Mucosa of descending colon (tissue), 3 donors: Measurements from ENCODE around the gene ADGRG1. TPM values are rescaled to one million over a fixed set of nuclear protein-coding genes. Genes with fewer than 3 reads are reported as not detected.
"Not testable (repeated sequence)": the region's sequence is repeated elsewhere in the genome, so short reads cannot be mapped to it uniquely, and the experiment has no call there.

Source experiments
- ATAC-seq: fragments of 200-7000 bp; cut with Tn5 transposase; one replicate; pipeline ENCODE4 v1.9.1; 2020; ENCODE audit warnings: mild to moderate bottlenecking, moderate library complexity
- DNase-seq, 3 donors: peaks; one replicate each; pipeline ENCODE4 v3.0.0-alpha.2; 2020
- H3K36me3 ChIP-seq: fragments of 200-600 bp; one replicate; pipeline ENCODE4 v1.8.0; 2021; ENCODE audit warnings: low read depth, mild to moderate bottlenecking
- H3K4me1 ChIP-seq: fragments of 200-600 bp; one replicate; pipeline ENCODE4 v1.8.0; 2021; ENCODE audit warnings: low read depth, mild to moderate bottlenecking
- H3K4me3 ChIP-seq: fragments of 200-600 bp; one replicate; pipeline ENCODE4 v1.8.0; 2021; ENCODE audit warnings: mild to moderate bottlenecking
- H3K9me3 ChIP-seq: fragments of 200-600 bp; one replicate; pipeline ENCODE4 v1.8.0; 2021; ENCODE audit warnings: mild to moderate bottlenecking
- CTCF ChIP-seq: fragments of 200-600 bp; IDR thresholded peaks from one replicate; pipeline ENCODE4 v1.8.0; 2022; ENCODE audit warnings: antibody characterized with exemption, mild to moderate bottlenecking
- intact Hi-C, 2 donors: fragments of 100-400 bp; cut with DNase I in 1 of 2; cut with micrococcal nuclease in 1 of 2; formaldehyde crosslinking; loops; one replicate each; pipeline versions ENCODE4 v1.11.0 to v1.11.1; 2022; cut with DNase I, micrococcal nuclease
- total RNA-seq, 3 donors: library from RNA; stranded (reverse); fragmentation: NEBNext Ultra II Directional in 2 of 3; extraction: Animal tissue kit (Norgen Biotek cat#: 25700) in 2 of 3; gene quantifications; one replicate each; pipeline versions ENCODE4 v1.2.1 to v1.2.4, GENCODE V29; 2021 to 2023
- donor health status: DM: no; HTN: no; CAD: no; lungs with moderate emphysema.
- donor health status: DM: no; HTN: no; CAD: no.
- donor health status: DM: no; HTN: yes; CAD: no.

ADGRG1 gene
- total RNA-seq, 3 donors from 2014 or later = 37.0 to 104 (median 98.4) TPM

DNA sequence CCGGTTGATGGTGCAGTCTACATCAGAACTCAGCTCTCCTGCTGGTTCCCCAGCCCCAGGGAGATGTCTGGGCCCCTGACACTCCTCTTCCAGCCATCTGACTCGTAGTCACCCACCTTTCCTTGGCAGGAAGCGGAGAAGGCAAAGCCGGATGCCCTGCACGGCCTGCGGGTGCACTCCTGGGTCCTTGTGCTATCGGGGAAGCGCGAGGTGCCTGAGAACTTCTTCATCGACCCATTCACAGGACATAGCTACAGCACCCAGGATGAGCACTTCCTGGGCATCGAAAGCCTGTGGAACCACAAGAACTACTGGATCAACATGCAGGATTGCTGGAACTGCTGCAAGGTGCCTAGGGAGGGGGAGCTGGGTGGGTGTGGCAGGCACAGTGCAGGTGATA is 78.9 kb downstream of the ADGRG1 start:
- DNase-seq (no peak), ATAC-seq (no peak)
- no peaks in the 10 kb centered on the region for H3K9me3 ChIP-seq
- no peak overlapping the region for H3K4me3 ChIP-seq
- intact Hi-C loops = no loop called here
- H3K36me3 ChIP-seq = no peaks in the 10 kb centered on the region
- TF ChIP-seq CTCF = no peak
- H3K4me1 ChIP-seq = no peaks in the 10 kb centered on the region

- H3K9me3 ChIP-seq = no peaks in the 10 kb centered on the region
- DNase-seq = no peak
- TF ChIP-seq CTCF = no peak
- no peak for ATAC-seq
- intact Hi-C loops = no loop called here
- H3K4me3 ChIP-seq = no peak overlapping the region
- no peaks in the 10 kb centered on the region for H3K4me1 ChIP-seq
- no peaks in the 10 kb centered on the region for H3K36me3 ChIP-seq
Measured at GRCh38 chr16:57708168-57708567, 79.7 kb downstream of the ADGRG1 start.

DNA sequence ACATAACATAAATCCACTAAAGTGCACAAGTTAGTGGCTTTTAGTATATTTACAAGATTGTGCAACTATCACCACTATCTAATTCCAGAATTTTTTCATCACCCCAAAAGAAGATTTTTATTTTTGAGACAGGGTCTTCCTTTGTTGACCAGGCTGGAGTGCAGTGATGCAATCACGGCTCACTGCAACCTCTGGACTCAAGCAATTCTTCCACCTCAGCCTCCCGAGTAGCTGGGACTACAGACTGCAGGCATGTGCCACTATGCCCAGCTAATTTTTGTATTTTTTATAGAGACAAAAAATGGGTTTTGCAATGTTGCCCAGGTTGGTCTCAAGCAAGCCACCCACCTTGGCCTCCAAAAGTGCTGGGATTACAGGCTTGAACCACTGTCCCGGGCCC is 81.2 kb downstream of the ADGRG1 start:
- Histone ChIP-seq H3K36me3 (no peaks in the 10 kb centered on the region), H3K9me3 (no peaks in the 10 kb centered on the region), H3K4me3 (no peak overlapping the region), H3K4me1 (no peaks in the 10 kb centered on the region)
- ATAC-seq = no peak
- TF ChIP-seq CTCF = no peak
- intact Hi-C loops = no loop called here
- no peak for DNase-seq

GRCh38 chr16:57711346-57711745 is 82.9 kb downstream of the ADGRG1 start:
- Histone ChIP-seq H3K36me3 (no peaks in the 10 kb centered on the region), H3K4me3 (no peak overlapping the region), H3K9me3 (no peaks in the 10 kb centered on the region), H3K4me1 (no peaks in the 10 kb centered on the region)
- intact Hi-C loops = no loop called here
- DNase-seq = no peak
- ATAC-seq = no peak
- TF ChIP-seq CTCF = no peak

DNA sequence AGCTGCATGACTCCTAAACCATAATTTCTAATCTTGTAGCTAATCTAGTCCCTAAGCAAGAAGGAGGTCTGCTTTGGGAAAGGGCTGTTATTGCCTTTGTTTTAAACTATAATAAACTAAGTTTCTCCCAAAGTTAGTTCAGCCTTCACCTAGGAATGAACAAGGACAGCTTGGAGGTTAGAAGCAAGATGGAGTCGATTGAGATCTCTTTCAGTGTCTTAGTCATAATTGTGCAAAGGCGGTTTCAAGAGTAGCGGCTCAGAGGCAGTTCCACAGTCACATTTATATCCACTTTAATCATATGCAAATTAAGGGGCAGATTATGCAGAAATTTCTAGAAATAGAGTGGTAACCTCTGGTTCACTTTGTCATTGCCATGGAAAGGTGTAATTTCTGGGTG is 83.6 kb downstream of the ADGRG1 start:
- TF ChIP-seq CTCF = no peak
- Histone ChIP-seq H3K4me3 (no peak overlapping the region), H3K4me1 (no peaks in the 10 kb centered on the region), H3K9me3 (no peaks in the 10 kb centered on the region), H3K36me3 (no peaks in the 10 kb centered on the region)
- ATAC-seq = no peak
- intact Hi-C loops = no loop called here
- DNase-seq = no peak

GRCh38 chr16:57712569-57712968 is 84.1 kb downstream of the ADGRG1 start:
- intact Hi-C loops, H3K4me3 ChIP-seq, H3K36me3 ChIP-seq, H3K9me3 ChIP-seq, ATAC-seq, H3K4me1 ChIP-seq, DNase-seq: not testable (repeated sequence)
